AG10803 (cell line): ENCODE results near the gene RNF212B.

ENCODE experiments used
- DNase-seq: peaks from one replicate; pipeline ENCODE4 v3.0.0; 2010; ENCODE audit warnings: low read depth
- H3K4me3 ChIP-seq: 2 replicates; pipeline ENCODE4 v1.5.1; 2011; ENCODE audit warnings: mild to moderate bottlenecking, low read length, control low read depth
- CTCF ChIP-seq: conservative IDR thresholded peaks from 2 replicates; pipeline ENCODE4 v1.5.1; 2011; ENCODE audit warnings: mild to moderate bottlenecking, low read length, control low read depth, inconsistent platforms

RNF212B gene

DNA sequence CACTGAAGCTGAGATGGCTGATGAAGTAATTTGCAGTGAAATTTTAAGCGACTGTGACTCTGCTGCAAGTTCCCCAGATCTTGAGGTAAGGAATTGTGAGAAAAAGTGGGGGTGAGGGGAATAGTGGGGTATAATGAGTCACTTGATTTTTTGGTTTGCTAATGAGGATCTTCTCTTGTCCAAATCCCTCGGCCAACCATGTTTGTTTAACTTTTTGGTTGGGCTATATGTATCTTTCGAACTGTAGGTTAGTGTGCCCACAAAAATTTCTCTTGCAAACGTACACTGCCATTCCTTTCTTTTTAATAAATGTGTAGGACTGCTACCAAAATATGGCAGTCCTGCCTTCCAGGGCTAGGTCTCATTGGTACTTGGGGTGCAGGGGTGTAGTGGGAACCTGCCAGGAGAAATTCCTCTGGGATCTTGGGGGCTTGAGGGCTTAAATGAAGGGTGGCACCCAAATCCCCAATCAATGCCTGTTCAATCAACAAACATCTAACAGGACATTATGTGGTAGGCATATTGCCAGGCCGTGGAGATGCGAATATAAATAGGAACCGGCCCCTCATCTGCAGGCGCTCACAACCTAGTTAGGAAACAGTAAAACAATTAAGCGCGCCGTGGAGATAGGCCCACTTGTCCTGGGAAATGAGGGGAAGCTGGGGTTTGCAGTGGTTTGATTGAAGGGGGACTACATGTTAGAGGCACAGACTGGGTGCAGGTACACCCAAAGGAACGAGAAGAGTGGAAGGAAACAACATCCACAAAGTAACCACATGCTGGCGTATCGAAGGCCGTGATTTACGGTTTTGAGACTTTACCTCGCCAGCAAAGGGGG lies 82.2 kb downstream of the RNF212B start:
- peak overlapping the region; percentile 56 for H3K4me3 ChIP-seq
- TF ChIP-seq CTCF = no peak
- DNase-seq = no peak

GRCh38 chr14:23320584-23321571 lies 83.1 kb downstream of the RNF212B start, which contains the start of gene PABPN1:
TSS of gene PABPN1 (plus strand) at chr14:23321457. CDS start at chr14:23321470, 13 bp downstream.
- H3K4me3 ChIP-seq = peak within 1 kb of the TSS; percentile 93
- no peak for TF ChIP-seq CTCF
- DNase-seq = peak; percentile 100

- 0 out of 2 replicates have a peak, but pooled peaks have one; percentile 16 for TF ChIP-seq CTCF
- DNase-seq = peak; percentile 57
Observed at GRCh38 chr14:23321572-23322547, 84.1 kb downstream of the RNF212B start.

More at GRCh38 chr14:23321572-23322547, 84.1 kb downstream of the RNF212B start:
- peak overlapping the region; percentile 93 for H3K4me3 ChIP-seq
